Stimulated activated CD8-positive, alpha-beta memory T cell treated with anti-CD3 and anti-CD28 coated beads, Interleukin-4, amount 100 ng/mL, for 48 hours (primary cell): Measurements from ENCODE around the gene APOM.
A peak's percentile ranks its signal among the peaks of the same experiment; 100 is the strongest.

Experiments
- DNase-seq: peaks from one replicate; pipeline ENCODE4 v3.0.0-alpha.2; 2020

APOM gene

GRCh38 chr6:31631681-31632278 lies 23.9 kb upstream of the APOM start:
- DNase-seq, result no peak

GRCh38 chr6:31632279-31632946 lies 23.3 kb upstream of the APOM start:
- DNase-seq, result no peak

GRCh38 chr6:31633447-31633846 lies 22.2 kb upstream of the APOM start:
- no peak for DNase-seq

- no peak for DNase-seq
Observed at GRCh38 chr6:31634131-31634530, 21.6 kb upstream of the APOM start.

- no peak for DNase-seq
Observed at GRCh38 chr6:31634969-31635575, 20.6 kb upstream of the APOM start.

GRCh38 chr6:31636698-31637596 lies 18.7 kb upstream of the APOM start:
- no peak for DNase-seq

- DNase-seq, result no peak
Observed at GRCh38 chr6:31639043-31639442, 16.7 kb upstream of the APOM start.

- DNase-seq, result no peak
Observed at GRCh38 chr6:31639449-31639861, 16.2 kb upstream of the APOM start.

- DNase-seq, result no peak
Observed at GRCh38 chr6:31640612-31641011, 15.1 kb upstream of the APOM start.

- no peak for DNase-seq
Observed at GRCh38 chr6:31641370-31641769, 14.3 kb upstream of the APOM start.

- no peak for DNase-seq
Observed at GRCh38 chr6:31642798-31643570, 12.7 kb upstream of the APOM start.

- no peak for DNase-seq
Observed at GRCh38 chr6:31643818-31644454, 11.8 kb upstream of the APOM start.

GRCh38 chr6:31645325-31645724 lies 10.4 kb upstream of the APOM start:
- DNase-seq, result no peak

- DNase-seq, result no peak
Observed at GRCh38 chr6:31651602-31652191, 4.0 kb upstream of the APOM start.

GRCh38 chr6:31652925-31653724 lies 2.6 kb upstream of the APOM start:
- DNase-seq, result peak; percentile 91

GRCh38 chr6:31654574-31655348 lies 933 bp upstream of the APOM start:
- DNase-seq, result no peak

GRCh38 chr6:31657406-31658157 lies 1.9 kb downstream of the APOM start:
- DNase-seq, result peak; percentile 56

GRCh38 chr6:31658158-31658688 lies 2.5 kb downstream of the APOM start:
- DNase-seq, result no peak
